Ovary (tissue), 3 donors: Measurements from ENCODE around the gene ARCN1.

Experiments used
- POLR2A ChIP-seq: fragments of 450-650 bp; IDR thresholded peaks from one replicate; pipeline ENCODE4 v1.6.1; 2017; ENCODE audit warnings: antibody characterized with exemption, mild to moderate bottlenecking, moderate library complexity
- TF ChIP-seq, protein P1 (sequence below), 3 donors: fragments of 450-650 bp in 2 of 3; fragments of 200-600 bp in 1 of 3; IDR thresholded peaks; one replicate each; pipeline versions ENCODE4 v1.5.1 to v1.8.0; 2016 to 2022; ENCODE audit warnings: antibody characterized with exemption in 3 of 3, mild to moderate bottlenecking in 1 of 3
- donor health status: DM: no; HTN: no; CAD: no.

GRCh38 chr11:118581057-118581456, 8.8 kb downstream of the ARCN1 start:
- TF ChIP-seq, protein P1, sequence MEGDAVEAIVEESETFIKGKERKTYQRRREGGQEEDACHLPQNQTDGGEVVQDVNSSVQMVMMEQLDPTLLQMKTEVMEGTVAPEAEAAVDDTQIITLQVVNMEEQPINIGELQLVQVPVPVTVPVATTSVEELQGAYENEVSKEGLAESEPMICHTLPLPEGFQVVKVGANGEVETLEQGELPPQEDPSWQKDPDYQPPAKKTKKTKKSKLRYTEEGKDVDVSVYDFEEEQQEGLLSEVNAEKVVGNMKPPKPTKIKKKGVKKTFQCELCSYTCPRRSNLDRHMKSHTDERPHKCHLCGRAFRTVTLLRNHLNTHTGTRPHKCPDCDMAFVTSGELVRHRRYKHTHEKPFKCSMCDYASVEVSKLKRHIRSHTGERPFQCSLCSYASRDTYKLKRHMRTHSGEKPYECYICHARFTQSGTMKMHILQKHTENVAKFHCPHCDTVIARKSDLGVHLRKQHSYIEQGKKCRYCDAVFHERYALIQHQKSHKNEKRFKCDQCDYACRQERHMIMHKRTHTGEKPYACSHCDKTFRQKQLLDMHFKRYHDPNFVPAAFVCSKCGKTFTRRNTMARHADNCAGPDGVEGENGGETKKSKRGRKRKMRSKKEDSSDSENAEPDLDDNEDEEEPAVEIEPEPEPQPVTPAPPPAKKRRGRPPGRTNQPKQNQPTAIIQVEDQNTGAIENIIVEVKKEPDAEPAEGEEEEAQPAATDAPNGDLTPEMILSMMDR (IDR thresholded peaks at IDR 0.05) = no peak
- no peak for TF ChIP-seq POLR2A
